HG03060 (cell line): ENCODE measurements around the gene MLXIP.
"Not testable (repeated sequence)": the region's sequence is repeated elsewhere in the genome, so short reads cannot be mapped to it uniquely, and the experiment has no call there.

Experiments used
- ATAC-seq: cut with Tn5 transposase; IDR thresholded peaks from one replicate; pipeline ENCODE4 v1.9.1; 2021; ENCODE audit warnings: low read depth, moderate number of reproducible peaks; ENCODE audit not compliant: unreplicated experiment

The MLXIP gene

DNA sequence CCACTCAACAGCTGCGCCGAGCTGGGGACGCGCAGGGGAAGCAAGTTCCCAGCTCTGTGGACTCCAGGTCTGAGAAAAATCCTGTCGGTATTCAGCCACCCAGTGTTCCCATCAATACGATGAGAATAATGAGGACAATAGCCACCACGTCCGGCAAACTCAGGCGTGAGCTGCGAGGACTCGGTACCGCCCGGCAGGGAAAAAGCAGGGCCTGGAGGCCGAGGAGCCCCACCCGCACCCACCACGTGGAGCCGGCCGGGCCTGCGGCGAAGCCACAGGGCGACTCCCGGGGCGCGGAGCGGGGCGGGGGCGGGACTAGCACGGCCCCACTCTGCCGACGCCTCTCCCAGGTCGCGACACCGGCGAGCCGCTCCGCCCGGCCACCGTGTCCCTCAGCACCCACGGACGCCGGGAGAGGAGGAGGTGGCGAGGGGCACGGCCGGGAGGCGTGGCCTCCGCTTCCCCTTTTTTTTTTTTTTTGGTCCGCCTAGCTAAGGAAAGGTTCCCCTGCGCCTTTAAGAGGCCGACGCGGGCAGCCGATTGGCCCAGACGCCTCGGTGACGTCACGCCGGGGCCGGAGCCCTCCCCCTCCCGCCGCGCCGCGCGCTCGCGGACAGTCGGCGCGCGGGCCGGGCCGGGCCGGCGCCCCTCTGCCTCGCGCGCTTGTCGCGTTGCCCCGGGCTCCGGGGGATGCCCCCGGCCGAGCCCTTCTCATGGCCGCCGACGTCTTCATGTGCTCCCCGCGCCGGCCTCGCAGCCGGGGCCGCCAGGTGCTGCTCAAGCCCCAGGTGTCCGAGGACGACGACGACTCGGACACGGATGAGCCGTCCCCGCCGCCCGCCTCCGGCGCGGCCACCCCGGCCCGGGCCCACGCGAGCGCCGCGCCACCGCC, at the start of gene MLXIP:
Gene MLXIP (plus strand): TSS at position 616 of the 892 bp plus-strand sequence. CDS start 98 bp downstream, at position 714.
- no peak for ATAC-seq

- no peak for ATAC-seq
Measured at GRCh38 chr12:122028905-122029560, 49.5 kb upstream of the MLXIP start.

- ATAC-seq, result no peak
Measured at GRCh38 chr12:122029620-122030423, 48.7 kb upstream of the MLXIP start.

DNA sequence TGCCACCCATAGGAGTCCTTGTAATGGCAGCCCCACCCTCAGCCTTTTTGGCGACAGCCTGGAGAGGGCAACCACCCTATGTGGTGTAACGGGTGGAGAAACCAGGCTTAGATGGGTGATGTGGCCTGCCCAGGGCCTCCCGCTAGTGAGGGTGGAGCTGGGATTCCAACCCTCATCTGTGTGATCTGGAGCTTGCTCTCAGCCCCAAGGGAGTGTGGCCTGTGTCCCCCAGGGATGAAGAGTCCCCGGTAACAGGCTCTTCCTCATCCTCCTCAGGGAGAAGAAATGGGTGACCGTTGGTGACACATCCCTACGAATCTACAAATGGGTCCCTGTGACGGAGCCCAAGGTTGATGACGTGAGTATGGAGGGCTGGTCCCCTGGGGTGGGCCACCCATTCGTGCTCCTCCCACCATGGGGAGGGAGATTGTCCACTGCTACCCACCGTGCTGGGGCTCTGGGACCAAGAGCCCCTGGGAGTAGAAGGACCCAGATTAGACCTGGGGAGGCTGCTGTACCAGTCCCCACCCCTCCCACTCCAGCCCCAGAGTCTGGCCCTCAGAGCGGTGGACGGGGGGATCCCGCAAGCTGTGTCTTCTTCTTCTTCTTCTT, 48.0 kb upstream of the MLXIP start:
- no peak for ATAC-seq

DNA sequence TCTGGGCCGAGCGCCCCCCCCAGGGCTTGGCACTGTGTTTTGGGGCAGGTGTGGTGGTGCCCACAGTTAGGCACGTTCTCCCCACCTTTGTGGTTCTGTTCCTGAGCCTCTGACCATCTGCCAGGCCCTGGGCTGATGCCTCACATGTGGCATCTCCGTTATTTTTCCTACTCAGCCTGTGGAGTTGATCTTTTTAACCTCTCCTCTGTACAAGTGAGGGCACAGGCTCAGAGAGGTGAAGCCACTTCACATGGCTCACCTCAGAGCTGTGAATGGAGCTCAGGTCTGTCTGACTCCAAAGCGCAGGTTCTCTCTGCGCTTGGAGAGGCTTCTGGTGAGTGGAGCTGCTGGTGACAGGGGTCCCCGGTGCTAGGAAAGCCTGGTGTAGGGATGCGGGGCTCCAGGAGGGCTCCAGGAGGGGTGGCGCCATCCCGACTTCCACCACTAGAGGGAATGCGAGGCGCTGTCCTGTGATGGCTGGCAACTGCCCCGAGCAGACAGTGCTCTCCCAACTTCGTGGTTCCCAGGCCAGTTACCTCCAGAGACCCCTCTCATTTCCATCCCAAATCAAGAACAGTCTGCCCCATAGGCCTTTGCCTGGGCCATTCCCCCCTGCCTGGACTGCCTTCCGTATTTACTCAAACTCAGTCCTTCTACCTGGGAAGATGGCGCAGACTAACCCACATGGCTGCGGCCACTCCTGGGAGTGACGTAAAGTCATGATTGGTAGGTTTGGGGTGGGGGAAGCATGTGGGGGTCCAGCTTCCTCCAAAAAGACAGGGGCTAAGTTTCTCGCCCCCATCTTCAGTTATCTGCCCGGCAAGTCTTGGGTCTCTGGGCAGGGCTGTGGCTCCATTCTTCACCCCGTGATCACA, 47.0 kb upstream of the MLXIP start:
- no peak for ATAC-seq

DNA sequence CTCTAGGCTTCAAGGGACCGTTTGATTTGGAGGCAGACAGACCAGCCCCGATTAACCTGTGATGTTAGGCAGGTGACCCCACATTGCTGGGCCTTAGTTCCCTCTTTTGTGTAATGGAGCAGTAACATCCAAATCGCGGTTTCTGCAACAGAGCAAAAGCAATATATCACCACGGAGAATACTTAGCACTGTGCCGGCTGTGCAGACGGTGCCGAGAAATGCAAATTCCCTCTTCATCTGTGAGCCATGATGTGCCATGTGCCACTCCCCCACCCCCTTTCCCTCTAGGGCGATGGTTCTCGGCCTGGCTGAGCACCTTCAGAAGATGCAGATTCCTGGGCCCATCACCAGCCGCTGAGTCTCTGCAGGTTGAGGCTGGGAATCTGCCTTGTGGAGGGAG, 46.0 kb upstream of the MLXIP start:
- no peak for ATAC-seq

- no peak for ATAC-seq
Measured at GRCh38 chr12:122035292-122035691, 43.3 kb upstream of the MLXIP start.

GRCh38 chr12:122036153-122036552, 42.4 kb upstream of the MLXIP start:
- ATAC-seq, result no peak

- no peak for ATAC-seq
Measured at GRCh38 chr12:122040579-122041386, 37.8 kb upstream of the MLXIP start.

DNA sequence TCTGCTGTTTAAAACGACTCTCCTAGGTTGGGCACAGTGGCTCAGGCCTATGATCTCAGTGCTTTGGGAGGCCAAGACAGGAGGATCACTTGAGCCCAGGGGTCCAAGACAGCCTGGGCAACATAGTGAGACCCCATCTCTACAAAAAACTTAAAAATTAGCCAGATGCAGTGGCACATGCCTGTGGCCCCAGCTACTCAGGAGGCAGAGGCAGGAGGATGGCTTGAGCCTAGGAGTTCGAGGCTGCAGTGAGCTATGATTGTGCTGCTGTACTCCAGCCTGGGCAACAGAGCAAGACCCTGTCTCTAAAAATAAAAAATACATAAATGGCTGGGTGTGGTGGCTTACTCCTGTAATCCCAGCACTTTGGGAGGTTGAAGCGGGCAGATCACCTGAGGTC, 37.1 kb upstream of the MLXIP start:
- ATAC-seq, result not testable (repeated sequence)

- ATAC-seq, result no peak
Measured at GRCh38 chr12:122042910-122043309, 35.6 kb upstream of the MLXIP start.

- ATAC-seq, result no peak
Measured at GRCh38 chr12:122043476-122043875, 35.1 kb upstream of the MLXIP start.

DNA sequence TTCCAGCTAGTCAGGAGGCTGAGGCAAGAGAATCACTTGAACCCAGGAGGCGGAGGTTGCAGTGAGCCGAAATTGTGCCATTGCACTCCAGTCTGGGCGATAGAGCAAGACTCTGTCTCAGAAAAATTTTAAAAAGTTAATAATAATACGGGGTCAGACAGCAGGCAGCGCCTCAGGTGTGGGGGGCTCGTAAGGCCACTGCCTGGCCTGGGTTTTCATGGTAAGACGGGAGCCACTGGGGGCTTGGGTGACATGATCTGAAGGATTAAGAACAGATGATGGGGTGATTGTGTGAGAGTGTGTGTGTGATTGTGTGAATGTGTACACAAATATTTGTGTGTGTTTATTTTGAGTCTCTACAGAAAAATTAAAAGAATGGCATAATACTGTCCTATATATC, 33.3 kb upstream of the MLXIP start:
- ATAC-seq, result no peak

- no peak for ATAC-seq
Measured at GRCh38 chr12:122046145-122046544, 32.4 kb upstream of the MLXIP start.

DNA sequence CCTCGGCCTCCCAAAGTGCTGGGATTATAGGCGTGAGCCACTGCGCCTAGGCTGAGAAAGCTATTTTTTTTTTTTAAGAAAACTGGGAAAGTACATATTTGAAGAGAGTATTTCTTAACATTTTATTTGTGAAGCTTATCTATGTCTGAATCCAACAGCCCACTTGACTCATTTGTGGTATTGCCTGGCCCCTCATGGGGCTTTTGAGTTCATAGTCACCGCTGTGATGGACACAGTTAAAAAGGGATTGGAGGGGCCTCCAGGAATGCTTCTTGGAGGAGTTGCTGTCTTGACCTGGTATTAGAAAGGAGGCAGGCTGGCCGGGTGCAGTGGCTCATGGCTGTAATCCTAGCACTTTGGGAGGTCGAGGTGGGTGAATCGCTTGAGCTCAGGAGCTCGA, 30.4 kb upstream of the MLXIP start:
- no peak for ATAC-seq

DNA sequence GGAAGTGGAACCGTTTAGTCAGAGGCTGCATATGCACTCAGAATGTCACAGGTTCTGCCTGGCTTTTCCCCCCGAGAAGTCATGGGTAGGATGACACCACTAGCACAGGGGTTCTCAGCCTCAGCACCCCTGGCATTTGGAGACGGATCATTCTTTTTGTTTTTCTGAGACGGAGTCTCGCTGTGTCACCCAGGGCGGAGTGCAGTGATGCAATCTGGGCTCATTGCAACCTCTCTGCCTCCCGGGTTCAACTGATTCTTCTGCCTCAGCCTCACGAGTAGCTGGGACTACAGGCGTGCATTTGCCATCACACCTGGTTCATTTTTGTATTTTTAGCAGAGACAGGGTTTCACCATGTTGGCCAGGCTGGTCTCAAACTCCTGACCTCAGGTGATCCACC, 28.7 kb upstream of the MLXIP start:
- no peak for ATAC-seq

DNA sequence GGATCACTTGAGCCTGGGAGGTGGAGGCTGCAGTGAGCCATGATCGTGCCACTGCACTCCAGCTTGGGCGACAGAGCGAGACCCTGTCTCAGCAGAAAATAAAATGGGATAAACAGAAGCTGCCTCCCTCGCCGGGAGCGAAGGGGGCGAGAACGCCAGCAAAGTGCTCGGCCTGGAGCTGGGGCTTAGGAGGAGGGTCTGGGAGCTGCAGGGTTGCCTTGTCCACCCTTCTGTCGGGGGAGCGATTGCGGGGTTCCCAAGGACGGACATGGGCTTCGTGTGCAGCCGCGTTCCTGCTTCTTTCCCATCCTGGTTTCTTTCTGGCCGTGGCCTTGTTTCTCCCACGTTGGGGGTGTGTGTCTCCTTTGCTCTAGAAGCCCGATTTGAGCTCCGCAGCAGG, 27.9 kb upstream of the MLXIP start:
- ATAC-seq, result no peak

- ATAC-seq, result no peak
Measured at GRCh38 chr12:122051231-122051876, 27.2 kb upstream of the MLXIP start.
